NCI-H1930 (cell line): ENCODE results near the gene DOCK2.
A peak's percentile ranks its signal among the peaks of the same experiment; 100 is the strongest.

Experiments used
- DNase-seq, 2 experiments: peaks; one replicate each; lab custom pipeline; 2025; lab: John Stamatoyannopoulos, UW

The DOCK2 gene

DNA sequence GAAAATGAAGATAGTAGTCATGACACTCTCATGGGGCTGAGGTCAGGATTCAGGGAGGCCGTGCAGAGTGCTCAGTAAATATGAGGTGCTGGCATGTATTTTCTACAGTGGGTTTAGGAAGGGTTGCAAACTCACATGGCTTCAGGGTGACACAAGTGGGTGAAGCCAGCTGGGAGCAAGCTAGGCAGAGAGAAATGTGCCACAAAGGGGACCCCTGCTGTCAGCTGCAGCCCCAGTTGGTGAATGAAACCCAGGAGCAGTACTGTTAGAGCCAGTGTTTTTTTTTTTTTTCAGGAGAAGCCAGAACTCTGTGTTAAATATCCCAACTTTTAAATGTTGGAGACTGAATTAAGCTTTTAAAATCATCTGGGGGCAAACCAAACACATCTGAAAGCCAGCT is 267.9 kb downstream of the DOCK2 start:
- DNase-seq: no peak

GRCh38 chr5:169906745-169907649 is 269.9 kb downstream of the DOCK2 start:
- DNase-seq: no peak

DNA sequence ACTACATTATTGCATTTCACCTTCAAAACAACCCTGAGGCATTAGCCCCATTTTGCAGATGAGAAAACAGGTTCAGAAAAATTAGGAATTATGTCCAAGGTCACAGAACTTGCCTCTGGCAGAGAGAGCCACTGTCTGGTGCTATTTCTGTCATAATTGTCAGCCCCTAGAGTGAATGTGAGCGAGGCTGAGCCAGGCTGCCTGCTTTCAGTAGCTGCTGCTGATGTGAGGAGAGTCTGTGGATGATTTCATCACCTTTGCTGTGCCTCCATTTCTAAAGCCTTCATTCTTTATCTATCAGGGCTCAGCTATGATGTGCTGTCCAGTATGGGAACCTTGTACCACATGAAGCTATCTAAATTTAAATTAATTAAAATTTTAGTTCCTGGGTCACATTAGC is 271.8 kb downstream of the DOCK2 start:
- no peak for DNase-seq

DNA sequence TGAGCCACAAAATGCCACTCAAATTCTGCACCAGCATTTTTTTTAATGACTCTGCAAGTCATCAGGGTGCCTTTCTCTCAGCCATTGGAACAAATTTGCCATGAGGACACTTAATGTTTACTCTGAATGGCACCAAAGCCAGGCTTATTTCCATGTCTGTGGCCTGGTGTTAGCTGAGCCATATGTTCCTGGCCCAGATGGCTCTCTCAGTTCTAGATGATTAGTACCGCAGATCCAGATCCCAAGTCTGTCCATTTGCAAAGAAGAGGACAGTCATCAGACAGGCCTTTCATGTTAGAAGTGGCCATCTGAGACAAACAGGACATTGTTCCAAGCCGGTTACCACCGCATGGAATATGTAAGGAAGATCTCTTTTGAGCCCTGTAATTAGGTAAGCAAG is 272.9 kb downstream of the DOCK2 start:
- no peak for DNase-seq

DNA sequence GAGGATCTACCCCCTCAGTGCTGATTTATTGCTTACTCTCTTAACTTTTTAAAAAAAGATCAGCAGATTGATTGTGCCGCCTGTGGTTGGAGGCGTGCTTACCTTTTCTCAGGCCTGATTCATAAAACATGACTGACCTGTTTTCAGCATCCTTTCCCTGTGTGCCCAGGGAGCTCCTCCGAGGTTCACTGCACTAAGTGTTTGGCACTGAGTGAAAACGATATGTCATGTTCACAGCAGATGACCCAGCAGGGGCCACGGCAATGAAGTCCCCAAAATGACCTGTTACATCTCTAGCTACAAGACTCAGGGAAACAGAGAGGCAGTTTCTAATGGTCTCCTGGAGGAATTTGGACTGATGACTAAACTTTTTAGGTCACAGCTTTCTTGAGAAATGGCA is 273.3 kb downstream of the DOCK2 start:
- no peak for DNase-seq

DNA sequence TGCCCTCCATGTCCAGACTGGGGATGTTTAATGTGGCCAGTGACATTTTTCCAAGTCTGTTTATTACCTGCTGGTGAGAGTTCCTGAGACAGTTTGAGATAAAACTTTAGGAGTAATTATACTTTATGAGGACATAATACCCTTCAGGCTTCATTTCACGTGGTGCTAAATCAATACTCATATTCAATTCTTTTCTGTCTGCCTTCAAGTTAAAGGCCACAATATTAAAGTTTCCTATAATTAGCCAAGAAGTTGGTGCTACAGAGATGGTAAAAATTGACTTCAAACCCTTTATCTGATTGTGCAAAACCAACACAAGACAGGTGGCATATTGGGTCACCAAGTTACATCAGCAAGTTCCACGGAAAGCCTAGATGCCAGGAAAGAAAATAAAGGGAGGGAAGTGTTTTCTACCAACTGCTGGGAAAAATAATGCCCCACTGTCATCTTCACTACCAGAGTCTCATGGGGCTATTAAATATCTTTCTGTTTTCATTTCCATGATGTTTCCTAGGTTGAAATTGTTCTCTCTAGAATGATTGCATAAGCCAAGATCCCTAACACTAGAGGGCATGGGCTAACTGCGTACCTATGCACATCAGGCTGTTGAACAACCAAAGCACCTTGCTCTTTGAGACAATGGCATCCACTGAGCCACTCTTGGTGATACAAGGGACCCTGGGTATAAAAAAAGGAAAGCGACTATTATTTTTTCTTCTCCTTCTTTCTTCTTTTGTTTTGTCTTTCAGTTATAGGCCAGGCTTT is 274.6 kb downstream of the DOCK2 start:
- peak in 1 of 2 experiments; percentile 51 for DNase-seq

DNA sequence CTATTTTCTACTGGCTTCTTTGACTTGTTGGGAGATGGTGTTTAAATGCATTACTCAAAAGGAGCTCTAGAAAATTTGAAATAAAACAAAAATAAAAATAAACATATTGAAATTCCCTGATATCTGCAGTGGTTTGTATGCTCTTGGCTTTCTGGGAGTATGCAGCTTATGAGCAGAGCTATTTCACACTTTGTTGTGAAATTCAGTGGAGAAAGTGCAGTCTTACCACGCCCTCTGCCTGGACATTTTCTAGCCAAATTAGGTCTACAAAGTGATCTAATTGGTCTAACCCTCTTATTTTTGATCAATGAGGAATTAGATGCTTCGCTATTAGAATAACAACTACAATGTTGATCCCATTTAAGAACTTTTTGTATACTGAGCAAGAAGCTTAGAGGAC is 276.4 kb downstream of the DOCK2 start:
- DNase-seq: no peak

DNA sequence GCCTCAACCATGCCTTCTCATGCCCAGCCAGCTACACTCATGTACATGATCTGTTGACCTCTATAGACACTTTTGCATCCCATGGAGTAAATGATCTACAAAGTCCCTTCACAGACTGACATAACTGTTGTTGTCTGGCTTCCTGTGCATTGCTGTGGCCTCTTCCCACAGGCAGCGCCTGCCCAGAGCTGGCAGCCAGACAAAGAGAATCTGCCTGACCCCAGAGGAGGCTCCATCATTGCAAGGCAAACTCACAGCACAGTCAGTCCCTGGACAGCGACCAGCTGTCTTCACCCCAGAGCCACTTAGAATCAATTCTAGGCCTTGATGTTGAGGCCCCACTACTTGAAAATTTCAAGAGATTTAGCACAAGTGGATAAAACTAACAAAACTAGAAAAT is 277.7 kb downstream of the DOCK2 start:
- no peak for DNase-seq

DNA sequence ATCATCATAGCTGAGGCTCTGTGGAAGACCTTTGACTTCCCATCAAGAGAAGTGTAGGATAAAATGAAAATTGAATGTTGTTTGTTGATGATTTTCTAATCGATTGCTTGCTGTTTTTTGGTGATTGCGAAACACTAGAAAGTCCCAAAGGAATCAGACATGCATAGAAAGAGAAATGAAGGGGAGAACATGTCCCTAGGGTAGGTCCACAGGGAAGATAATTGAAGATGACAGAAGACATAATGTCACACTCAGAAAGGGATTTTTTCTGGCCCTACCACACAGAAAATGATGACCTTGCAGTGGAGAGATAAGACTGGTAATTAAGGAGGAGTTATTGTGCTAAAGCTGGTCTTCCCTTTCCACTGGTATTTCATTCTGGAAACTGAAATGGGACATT is 280.4 kb downstream of the DOCK2 start:
- no peak for DNase-seq

DNA sequence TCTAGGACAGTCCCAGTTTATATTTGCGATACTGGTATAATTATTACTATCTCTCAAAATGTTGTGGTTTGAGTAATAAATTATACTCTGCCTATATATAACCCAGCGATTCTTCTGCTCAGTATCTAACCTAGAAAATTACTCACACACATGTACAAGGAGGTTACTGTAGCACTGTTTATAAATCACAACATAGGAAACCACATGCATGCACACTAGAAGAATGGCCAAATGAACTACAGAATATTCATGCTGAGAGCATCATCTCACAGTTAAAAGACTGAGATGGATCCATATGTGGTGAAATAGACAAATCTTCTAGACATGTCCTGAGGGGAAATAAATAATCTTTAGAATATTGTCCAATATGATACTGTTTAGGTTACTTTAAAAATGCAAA is 281.2 kb downstream of the DOCK2 start:
- no peak for DNase-seq

DNA sequence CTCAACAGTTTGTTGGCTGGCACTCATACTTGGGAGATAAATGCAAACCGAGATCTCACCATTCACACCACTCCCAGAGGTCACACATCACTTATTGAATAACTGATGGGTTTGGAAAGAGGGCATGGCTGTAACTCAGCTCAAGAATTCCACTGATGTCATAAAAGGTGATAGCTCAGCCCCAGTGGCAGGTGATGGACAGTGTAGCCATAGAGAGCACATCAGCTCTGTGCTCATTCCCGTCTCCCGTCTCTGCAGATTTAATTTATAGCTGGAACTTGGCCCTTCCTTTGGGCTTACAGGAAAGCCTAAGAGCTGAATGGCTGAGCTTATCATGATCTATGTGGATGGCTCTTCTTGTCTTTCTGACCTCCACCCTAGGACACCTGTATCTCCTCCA is 283.4 kb downstream of the DOCK2 start:
- DNase-seq: no peak

GRCh38 chr5:169921384-169921783 is 284.3 kb downstream of the DOCK2 start:
- no peak for DNase-seq

- DNase-seq: no peak
Observed at GRCh38 chr5:169921949-169922348, 284.9 kb downstream of the DOCK2 start.

DNA sequence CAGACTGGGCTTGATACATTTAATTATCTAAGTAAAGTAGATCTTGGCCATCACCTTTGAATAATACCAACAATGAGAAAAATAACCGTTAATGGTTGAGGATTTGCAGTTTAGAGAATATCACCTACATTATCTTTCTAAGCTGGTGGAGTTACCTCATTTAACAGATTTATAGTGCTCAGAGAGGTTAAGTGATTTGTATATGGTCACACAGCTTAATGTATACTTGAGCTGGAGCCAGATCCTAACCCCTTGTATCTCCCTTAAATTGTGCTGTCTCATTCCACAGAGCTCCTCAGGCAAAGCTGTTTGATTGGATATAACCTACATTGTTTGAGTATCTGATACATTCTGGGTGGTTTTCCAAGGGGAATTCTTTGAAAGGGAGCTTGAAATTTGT is 285.4 kb downstream of the DOCK2 start:
- DNase-seq: no peak

DNA sequence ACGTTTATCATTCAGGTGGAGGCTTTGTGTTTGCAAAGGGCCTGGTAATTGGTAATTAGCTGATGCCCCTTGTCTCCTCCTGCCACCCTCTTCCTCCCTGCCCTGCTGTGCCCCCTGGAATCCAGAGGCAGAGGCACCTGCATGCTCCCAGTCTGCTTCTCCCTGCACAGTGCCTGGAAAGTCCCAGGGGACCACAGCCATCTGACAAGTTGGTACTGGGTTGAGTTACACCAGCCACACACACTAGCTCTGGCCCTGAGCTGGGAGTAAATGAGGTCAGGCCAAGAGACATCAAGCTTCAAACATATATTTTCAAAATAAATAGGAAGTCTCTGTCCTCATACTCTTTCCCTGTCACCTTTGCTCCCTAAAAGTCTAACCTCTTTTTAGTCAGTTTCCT is 286.9 kb downstream of the DOCK2 start:
- no peak for DNase-seq

DNA sequence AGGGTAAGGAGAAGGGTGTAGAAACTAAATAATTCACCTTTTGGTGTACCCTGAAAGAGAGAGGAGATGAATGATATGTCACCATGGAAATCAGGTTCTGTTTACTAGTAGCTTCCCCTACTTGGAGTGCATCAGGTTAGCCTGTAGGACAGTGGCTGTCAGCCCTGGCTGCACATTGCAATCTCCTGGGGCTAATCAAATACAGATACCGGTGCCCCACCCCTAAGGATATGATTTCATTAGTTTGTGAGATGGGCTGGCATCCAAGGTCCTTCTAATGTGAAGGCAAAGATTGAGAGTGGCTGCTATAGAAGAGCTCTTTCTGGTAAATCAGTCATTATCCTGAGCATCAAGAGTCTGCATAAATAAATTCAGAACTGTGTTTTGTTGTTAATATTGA is 296.1 kb downstream of the DOCK2 start:
- DNase-seq: no peak

- DNase-seq: no peak
Observed at GRCh38 chr5:169933616-169934015, 296.5 kb downstream of the DOCK2 start.

DNA sequence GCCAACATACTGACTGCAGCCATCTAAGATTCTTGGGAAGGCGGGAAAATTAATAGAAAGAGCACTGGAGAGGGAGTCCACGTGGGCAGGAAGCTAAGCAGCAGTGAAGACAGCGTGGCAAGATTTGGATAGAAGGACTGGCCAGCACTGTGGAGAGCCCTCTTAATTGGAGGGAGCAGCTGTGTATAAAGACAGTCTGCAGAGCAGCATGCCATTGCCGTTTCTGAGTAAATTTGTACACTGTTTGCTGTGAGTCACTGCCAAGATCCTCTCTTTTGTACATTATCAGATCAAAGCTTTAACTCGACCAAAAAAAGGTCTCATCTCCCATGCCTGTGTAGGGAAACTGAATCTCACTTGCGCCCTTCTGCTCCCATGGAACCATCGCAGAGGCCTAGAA is 297.9 kb downstream of the DOCK2 start:
- no peak for DNase-seq

DNA sequence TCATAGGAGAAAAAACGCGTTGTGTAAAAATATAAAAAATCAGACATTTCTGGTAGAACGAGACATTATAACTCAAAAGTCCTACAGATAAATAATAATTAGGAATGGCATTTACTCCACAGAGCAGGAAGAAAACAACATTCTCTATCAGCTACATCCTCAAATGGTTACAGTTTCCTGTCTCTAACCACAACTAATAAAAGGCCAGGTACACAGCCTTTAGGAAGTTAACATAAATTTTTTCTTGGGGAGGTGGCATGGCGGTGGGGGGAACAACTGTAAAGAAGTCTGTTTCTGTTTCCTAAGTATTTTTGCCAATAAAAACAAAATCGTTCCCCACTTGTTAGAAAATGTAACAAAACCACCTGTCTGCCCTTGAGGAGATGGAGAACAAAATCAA is 298.7 kb downstream of the DOCK2 start:
- DNase-seq: no peak

- no peak for DNase-seq
Observed at GRCh38 chr5:169938439-169938838, 301.4 kb downstream of the DOCK2 start.

- no peak for DNase-seq
Observed at GRCh38 chr5:169939731-169940130, 302.7 kb downstream of the DOCK2 start.

DNA sequence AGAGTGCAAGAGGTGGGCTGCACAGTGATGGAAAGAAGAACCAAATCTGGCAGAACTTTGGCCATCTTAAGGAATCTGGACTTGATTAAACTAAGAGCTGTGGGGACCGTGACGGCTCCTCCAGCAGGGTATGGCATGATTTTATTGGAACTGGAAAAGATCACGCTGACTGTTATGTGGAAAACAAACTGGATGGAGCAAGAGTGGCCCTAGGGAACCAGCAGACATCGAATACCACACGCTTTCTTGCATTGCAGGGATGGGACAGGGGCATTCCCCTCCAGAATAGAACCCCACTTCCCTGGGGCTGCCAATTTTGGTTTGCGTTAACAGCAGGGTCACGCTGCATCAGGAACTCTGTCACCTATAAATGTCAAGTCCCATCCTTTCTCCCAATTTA is 304.5 kb downstream of the DOCK2 start:
- no peak for DNase-seq

GRCh38 chr5:169942181-169942580 is 305.1 kb downstream of the DOCK2 start:
- DNase-seq: no peak
